Measurements from ENCODE around the gene KIFAP3.
"Not testable (repeated sequence)": the region's sequence is repeated elsewhere in the genome, so short reads cannot be mapped to it uniquely, and the experiment has no call there.

KIFAP3 gene

DNA sequence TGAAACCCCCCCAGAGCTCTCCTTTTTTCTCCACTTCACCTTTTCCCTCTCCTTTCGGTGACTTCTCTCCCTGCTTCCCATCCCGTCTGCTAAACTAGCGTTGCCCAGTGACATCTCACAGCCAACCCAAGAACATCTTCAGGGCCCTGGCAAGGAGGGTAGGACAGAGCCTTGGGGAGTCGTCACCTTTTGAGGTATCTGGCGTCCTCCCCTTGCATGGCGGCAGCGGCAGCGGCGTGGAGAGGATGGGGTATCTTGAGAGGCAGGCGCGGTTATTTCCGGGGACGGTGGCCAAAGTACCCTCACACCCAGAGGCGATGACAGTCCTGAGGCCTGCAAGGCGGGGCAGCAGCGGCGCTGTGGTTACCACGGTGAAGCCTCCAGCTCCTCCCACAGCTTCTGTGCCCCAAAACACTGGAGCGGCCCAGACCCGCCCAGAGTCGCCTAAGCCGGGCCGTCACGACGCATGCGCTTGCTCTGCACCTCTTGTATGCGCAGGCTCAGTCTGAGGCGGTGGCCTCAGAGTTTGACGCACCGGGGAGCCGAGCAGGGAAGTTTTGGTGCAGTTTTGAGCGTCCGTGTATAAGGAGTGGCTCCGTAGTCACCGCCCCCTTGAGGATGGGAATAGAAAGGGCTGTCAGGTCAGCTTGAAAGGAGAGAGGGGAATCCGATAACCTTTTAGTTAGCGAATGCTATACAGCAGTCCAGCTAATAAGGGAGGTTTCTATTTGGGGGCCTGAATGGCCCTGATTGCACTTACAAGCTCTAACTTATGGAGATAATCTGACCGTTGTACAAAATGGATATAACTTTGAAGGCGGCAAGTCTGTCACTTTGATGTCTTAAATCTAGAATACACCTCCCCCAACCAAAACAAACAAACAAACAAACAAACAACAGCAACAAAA is at the start of gene KIFAP3:
Gene KIFAP3, minus strand, starts transcription at position 446 of the 908 bp plus-strand sequence. Its CDS starts 228 bp downstream, at position 218.
- H3K36me3 ChIP-seq (ENCODE audit: insufficient read depth, low read length) = no peaks in the 10 kb centered on the region
- H3K9me3 ChIP-seq (ENCODE audit: low read depth, low read length) = no peaks in the 10 kb centered on the region
- peak within 1 kb of the TSS; percentile 92 for H3K4me3 ChIP-seq
- no peak within 1 kb of the TSS for H3K27ac ChIP-seq
- TF ChIP-seq FOXP2 (optimal IDR thresholded peaks at IDR 0.05; ENCODE audit: control extremely low read depth, extremely low read length, insufficient read depth) = no peak
- peak; percentile 33; the same call in 1 of the 2 replicates for TF ChIP-seq POLR2AphosphoS5 (IDR thresholded peaks at IDR 0.05; ENCODE audit: borderline replicate concordance, low read depth, low read length)
- peak within 1 kb of the TSS; percentile 79 for H3K9ac ChIP-seq (ENCODE audit: insufficient read length)
- peak; percentile 80 for DNase-seq (ENCODE audit: low read depth, low spot score)

- H3K4me3 ChIP-seq = no peak overlapping the region
- no peak for DNase-seq (ENCODE audit: low read depth, low spot score)
- no peak overlapping the region for H3K9ac ChIP-seq (ENCODE audit: insufficient read length)
- H3K27ac ChIP-seq = no peak overlapping the region
- no peaks in the 10 kb centered on the region for H3K36me3 ChIP-seq (ENCODE audit: insufficient read depth, low read length)
- H3K9me3 ChIP-seq (ENCODE audit: low read depth, low read length) = no peaks in the 10 kb centered on the region
- no peak for TF ChIP-seq POLR2AphosphoS5 (IDR thresholded peaks at IDR 0.05; ENCODE audit: borderline replicate concordance, low read depth, low read length)
- TF ChIP-seq FOXP2 (optimal IDR thresholded peaks at IDR 0.05; ENCODE audit: control extremely low read depth, extremely low read length, insufficient read depth) = no peak
- no peak for TF ChIP-seq EZH2 (IDR thresholded peaks at IDR 0.05)
Observed at GRCh38 chr1:170122366-170122765, 47.9 kb upstream of the KIFAP3 start.

DNA sequence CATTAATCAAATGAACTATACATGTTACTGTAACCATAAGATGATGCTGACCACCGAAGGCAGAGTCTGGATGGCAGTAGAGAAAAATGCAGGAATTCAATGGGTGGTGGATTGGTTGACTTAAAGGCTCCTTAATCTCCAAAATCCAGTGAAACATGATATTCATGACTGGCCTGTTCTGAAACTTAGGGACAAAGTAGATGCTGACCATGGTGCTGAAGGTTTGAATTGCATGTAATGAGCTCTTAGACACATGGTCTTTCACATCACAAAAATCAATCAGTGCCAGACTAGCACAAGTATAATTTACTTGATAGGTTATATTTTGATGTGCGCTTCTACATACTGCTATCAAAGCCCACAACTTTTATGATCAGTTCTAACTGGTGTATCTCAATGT is 40.4 kb upstream of the KIFAP3 start:
- TF ChIP-seq FOXP2 (optimal IDR thresholded peaks at IDR 0.05; ENCODE audit: control extremely low read depth, extremely low read length, insufficient read depth) (no peak), POLR2AphosphoS5 (IDR thresholded peaks at IDR 0.05; ENCODE audit: borderline replicate concordance, low read depth, low read length) (no peak), EZH2 (IDR thresholded peaks at IDR 0.05) (no peak)
- Histone ChIP-seq H3K9ac (ENCODE audit: insufficient read length) (no peak overlapping the region), H3K9me3 (ENCODE audit: low read depth, low read length) (no peaks in the 10 kb centered on the region), H3K36me3 (ENCODE audit: insufficient read depth, low read length) (no peaks in the 10 kb centered on the region), H3K27ac (no peak overlapping the region), H3K4me3 (no peak overlapping the region)
- no peak for DNase-seq (ENCODE audit: low read depth, low spot score)

DNA sequence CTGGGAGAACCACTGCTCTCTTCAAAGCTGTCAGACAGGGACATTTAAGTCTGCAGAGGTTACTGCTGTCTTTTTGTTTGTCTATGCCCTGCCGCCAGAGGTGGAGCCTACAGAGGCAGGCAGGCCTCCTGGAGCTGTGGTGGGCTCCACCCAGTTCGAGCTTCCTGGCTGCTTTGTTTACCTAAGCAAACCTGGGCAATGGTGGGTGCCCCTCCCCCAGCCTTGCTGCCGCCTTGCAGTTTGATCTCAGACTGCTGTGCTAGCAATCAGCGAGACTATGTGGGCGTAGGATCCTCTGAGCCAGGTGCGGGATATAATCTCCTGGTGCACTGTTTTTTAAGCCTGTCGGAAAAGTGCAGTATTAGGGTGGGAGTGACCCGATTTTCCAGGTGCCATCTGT is 38.6 kb upstream of the KIFAP3 start:
- not testable (repeated sequence) for H3K36me3 ChIP-seq (ENCODE audit: insufficient read depth, low read length); H3K27ac ChIP-seq; DNase-seq (ENCODE audit: low read depth, low spot score); H3K4me3 ChIP-seq; H3K9ac ChIP-seq (ENCODE audit: insufficient read length); H3K9me3 ChIP-seq (ENCODE audit: low read depth, low read length)

- Histone ChIP-seq H3K9me3 (ENCODE audit: low read depth, low read length) (no peaks in the 10 kb centered on the region), H3K4me3 (peak overlapping the region; percentile 58), H3K9ac (ENCODE audit: insufficient read length) (no peak overlapping the region), H3K27ac (no peak overlapping the region), H3K36me3 (ENCODE audit: insufficient read depth, low read length) (no peaks in the 10 kb centered on the region)
- TF ChIP-seq POLR2AphosphoS5 (IDR thresholded peaks at IDR 0.05; ENCODE audit: borderline replicate concordance, low read depth, low read length) (no peak), FOXP2 (optimal IDR thresholded peaks at IDR 0.05; ENCODE audit: control extremely low read depth, extremely low read length, insufficient read depth) (no peak)
- DNase-seq (ENCODE audit: low read depth, low spot score) = no peak
Observed at GRCh38 chr1:170097449-170097948, 23.0 kb upstream of the KIFAP3 start.

DNA sequence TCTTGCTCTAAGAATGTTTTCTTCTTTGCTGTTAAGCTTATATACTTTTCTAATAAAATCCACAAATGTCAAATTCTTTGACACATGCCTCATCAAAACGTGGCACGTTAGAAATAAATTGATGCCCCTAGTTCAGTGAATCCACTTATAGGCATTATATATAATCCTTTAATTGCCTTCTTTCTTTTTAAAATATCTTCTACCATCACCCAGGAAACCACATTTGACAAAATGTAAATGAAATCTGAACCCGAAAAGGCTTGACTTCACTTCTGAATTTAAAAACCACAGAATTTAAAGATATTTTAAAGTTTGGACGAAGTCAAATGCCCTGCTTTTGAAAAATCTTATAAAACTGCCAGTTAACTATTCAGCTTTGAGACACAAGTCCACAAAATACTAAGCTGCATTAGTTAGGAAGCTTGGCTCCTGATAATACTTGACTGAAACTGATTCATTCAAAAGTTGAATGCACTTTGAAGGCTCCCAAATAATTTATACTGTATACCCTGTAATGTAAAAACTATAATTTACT is 22.4 kb upstream of the KIFAP3 start:
- H3K4me3 ChIP-seq = peak overlapping the region; percentile 58
- peak overlapping the region; percentile 20 for H3K9ac ChIP-seq (ENCODE audit: insufficient read length)
- H3K27ac ChIP-seq = no peak overlapping the region
- H3K36me3 ChIP-seq (ENCODE audit: insufficient read depth, low read length) = no peaks in the 10 kb centered on the region
- no peaks in the 10 kb centered on the region for H3K9me3 ChIP-seq (ENCODE audit: low read depth, low read length)
- DNase-seq (ENCODE audit: low read depth, low spot score) = no peak
- TF ChIP-seq POLR2AphosphoS5 (IDR thresholded peaks at IDR 0.05; ENCODE audit: borderline replicate concordance, low read depth, low read length) = no peak

- no peak for DNase-seq (ENCODE audit: low read depth, low spot score)
- Histone ChIP-seq H3K9me3 (ENCODE audit: low read depth, low read length) (no peaks in the 10 kb centered on the region), H3K36me3 (ENCODE audit: insufficient read depth, low read length) (no peaks in the 10 kb centered on the region), H3K27ac (no peak overlapping the region), H3K4me3 (peak overlapping the region; percentile 58; the same call in 1 of the 2 replicates), H3K9ac (ENCODE audit: insufficient read length) (no peak overlapping the region)
- TF ChIP-seq FOXP2 (optimal IDR thresholded peaks at IDR 0.05; ENCODE audit: control extremely low read depth, extremely low read length, insufficient read depth) (no peak), POLR2AphosphoS5 (IDR thresholded peaks at IDR 0.05; ENCODE audit: borderline replicate concordance, low read depth, low read length) (no peak), EZH2 (IDR thresholded peaks at IDR 0.05) (no peak)
Observed at GRCh38 chr1:170095976-170096748, 21.7 kb upstream of the KIFAP3 start.

GRCh38 chr1:170094697-170095616 is 20.5 kb upstream of the KIFAP3 start:
- H3K9me3 ChIP-seq (ENCODE audit: low read depth, low read length); DNase-seq (ENCODE audit: low read depth, low spot score); H3K9ac ChIP-seq (ENCODE audit: insufficient read length); H3K36me3 ChIP-seq (ENCODE audit: insufficient read depth, low read length); H3K27ac ChIP-seq; H3K4me3 ChIP-seq: not testable (repeated sequence)
